ENCODE results near the gene ARHGAP24. TPM values are rescaled to one million over a fixed set of nuclear protein-coding genes. Genes with fewer than 3 reads are reported as not detected.

ARHGAP24 gene
- total and polyA plus RNA-seq, 3 donors from 2014 or later = 5.7 to 9.9 (median 9.4) TPM

DNA sequence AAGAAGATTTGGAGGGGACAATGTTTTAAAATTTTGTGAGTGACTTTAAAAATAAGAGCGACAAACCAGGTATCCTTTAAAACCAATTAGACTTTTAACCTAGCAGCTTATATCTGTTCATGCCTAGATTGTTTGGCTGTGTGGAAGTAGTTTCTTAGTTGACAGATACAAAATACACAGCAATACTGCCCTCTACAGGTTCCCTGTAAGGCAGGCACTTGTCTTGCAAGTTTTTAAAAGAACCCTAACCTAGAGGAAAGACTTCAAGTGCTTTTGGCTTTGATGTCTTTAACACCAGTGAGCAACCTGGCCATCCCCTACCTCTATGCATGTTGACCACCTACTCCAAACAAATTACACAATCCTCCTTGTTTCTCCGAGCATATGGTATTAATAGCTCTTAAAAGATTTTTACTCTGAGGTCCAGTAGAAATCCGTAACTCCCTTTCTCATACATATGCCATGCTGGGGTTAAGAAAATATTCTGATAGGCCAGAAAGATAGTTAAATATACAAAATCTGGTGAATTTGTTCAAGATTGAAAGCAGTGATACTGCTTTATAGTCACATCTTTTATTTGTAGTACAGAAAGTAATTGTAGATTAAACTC lies 273.0 kb downstream of the ARHGAP24 start:
- H3K27ac ChIP-seq = no peak overlapping the region

DNA sequence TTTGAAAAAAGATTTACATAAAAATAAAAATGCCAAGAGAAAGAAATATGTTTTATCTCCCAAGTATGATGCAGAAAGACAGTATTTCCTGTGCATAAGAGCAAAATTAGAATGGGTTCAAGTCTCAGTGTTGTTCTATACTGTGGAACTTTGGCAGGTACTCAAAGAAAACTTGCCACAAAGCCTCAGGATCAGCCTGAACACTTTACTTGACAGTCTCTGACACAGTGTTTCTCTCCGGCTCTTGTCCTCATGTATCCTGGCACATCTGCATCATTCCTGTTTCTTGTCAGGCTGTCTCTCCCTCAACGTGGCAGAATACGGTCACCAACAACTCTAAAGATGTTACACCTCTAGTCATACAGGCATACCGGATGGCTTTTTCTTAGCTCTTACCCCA lies 273.7 kb downstream of the ARHGAP24 start:
- DNase-seq = no peak
- TF ChIP-seq POLR2A (IDR thresholded peaks at IDR 0.05) = no peak
- TF ChIP-seq, protein P1, sequence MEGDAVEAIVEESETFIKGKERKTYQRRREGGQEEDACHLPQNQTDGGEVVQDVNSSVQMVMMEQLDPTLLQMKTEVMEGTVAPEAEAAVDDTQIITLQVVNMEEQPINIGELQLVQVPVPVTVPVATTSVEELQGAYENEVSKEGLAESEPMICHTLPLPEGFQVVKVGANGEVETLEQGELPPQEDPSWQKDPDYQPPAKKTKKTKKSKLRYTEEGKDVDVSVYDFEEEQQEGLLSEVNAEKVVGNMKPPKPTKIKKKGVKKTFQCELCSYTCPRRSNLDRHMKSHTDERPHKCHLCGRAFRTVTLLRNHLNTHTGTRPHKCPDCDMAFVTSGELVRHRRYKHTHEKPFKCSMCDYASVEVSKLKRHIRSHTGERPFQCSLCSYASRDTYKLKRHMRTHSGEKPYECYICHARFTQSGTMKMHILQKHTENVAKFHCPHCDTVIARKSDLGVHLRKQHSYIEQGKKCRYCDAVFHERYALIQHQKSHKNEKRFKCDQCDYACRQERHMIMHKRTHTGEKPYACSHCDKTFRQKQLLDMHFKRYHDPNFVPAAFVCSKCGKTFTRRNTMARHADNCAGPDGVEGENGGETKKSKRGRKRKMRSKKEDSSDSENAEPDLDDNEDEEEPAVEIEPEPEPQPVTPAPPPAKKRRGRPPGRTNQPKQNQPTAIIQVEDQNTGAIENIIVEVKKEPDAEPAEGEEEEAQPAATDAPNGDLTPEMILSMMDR (IDR thresholded peaks at IDR 0.05) = no peak

More for the DNA sequence above, 273.0 kb downstream of the ARHGAP24 start:
- WGBS, 2 donors = 39 to 48% methylated on average over 3 of the region's 3 CpGs
- no peaks in the 10 kb centered on the region for H3K9me3 ChIP-seq
- H3K4me1 ChIP-seq = peaks cover 8% of the 10 kb centered on the region
- no peaks in the 10 kb centered on the region for H3K36me3 ChIP-seq (ENCODE audit: low read depth, missing control alignments)
- no peak overlapping the region for H3K4me3 ChIP-seq
- DNase-seq = peak; percentile 75
- no peaks in the 10 kb centered on the region for H3K27me3 ChIP-seq
- intact Hi-C loops (cut with DNase I; ENCODE audit: low total_unique reads) = loop anchor here (10.0 kb wide), 1 partner anchor 603 kb away; no protein-coding TSS in a partner anchor
- no peak for TF ChIP-seq POLR2A (IDR thresholded peaks at IDR 0.05)
- TF ChIP-seq, protein P1 (IDR thresholded peaks at IDR 0.05) = peak; percentile 74 to 81 (median 75)

DNA sequence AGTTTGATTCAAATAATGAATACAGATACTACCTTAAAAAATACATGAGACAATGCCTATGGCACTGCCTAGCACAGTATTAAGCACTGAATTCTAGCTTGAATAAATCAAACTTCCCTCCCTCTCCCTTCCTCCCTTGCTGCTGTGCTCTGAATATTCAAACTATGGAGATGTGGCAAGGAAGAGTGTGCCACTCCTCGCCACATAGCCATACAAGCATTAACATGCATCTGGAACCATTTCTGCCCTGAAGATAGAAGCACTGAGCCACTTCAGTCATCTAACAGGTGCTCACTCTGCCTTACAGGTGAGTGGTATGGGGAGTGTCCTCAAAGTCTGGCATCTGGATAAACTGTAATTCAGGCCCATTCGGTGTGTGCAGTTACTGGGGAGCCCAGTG lies 276.9 kb downstream of the ARHGAP24 start:
- no peak for DNase-seq
- WGBS, 2 donors = 75 to 87% methylated on average over 2 of the region's 2 CpGs
- intact Hi-C loops (cut with DNase I; ENCODE audit: low total_unique reads) = no loop called here
- Histone ChIP-seq H3K4me3 (no peak overlapping the region), H3K4me1 (no peaks in the 10 kb centered on the region), H3K27me3 (no peaks in the 10 kb centered on the region), H3K9me3 (no peaks in the 10 kb centered on the region), H3K36me3 (ENCODE audit: low read depth, missing control alignments) (no peaks in the 10 kb centered on the region), H3K27ac (no peak overlapping the region)
- TF ChIP-seq POLR2A (IDR thresholded peaks at IDR 0.05) = no peak
- TF ChIP-seq, protein P1 (IDR thresholded peaks at IDR 0.05) = no peak

More for the DNA sequence above, 273.7 kb downstream of the ARHGAP24 start:
- Histone ChIP-seq H3K36me3 (ENCODE audit: low read depth, missing control alignments) (no peaks in the 10 kb centered on the region), H3K4me1 (peaks cover 8% of the 10 kb centered on the region), H3K4me3 (no peak overlapping the region), H3K27ac (no peak overlapping the region), H3K27me3 (no peaks in the 10 kb centered on the region), H3K9me3 (no peaks in the 10 kb centered on the region)
- intact Hi-C loops (cut with DNase I; ENCODE audit: low total_unique reads) = loop anchor here (10.0 kb wide), 1 partner anchor 604 kb away; no protein-coding TSS in a partner anchor
- WGBS, 2 donors = 64 to 78% methylated on average over 4 of the region's 4 CpGs

DNA sequence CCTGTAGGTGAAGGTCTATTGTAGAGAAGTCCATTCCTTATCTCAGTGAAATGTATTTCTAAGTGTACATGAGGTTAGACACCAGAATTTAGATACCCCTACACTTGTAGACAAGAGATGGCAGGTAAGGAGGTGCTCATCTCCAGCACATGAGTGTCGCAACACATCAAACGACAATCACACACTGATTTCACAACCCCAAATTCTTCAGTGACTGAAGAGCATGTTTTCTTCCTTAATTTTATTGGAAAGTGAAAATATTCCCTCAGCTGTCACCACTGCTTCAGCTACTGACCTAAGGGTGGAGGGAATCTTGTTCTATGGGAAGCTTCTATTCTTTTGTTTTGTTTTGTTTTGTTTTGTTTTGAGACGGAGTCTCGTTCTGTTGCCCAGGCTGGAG lies 280.3 kb downstream of the ARHGAP24 start:
- TF ChIP-seq POLR2A (IDR thresholded peaks at IDR 0.05) = no peak
- TF ChIP-seq, protein P1 (IDR thresholded peaks at IDR 0.05) = no peak
- no peaks in the 10 kb centered on the region for H3K27me3 ChIP-seq
- no peak overlapping the region for H3K4me3 ChIP-seq
- intact Hi-C loops (cut with DNase I; ENCODE audit: low total_unique reads) = no loop called here
- no peaks in the 10 kb centered on the region for H3K36me3 ChIP-seq (ENCODE audit: low read depth, missing control alignments)
- DNase-seq = no peak
- H3K9me3 ChIP-seq = no peaks in the 10 kb centered on the region
- 89 to 93% methylated on average over 4 of the region's 4 CpGs for WGBS, 2 donors
- H3K27ac ChIP-seq = no peak overlapping the region
- H3K4me1 ChIP-seq = no peaks in the 10 kb centered on the region

DNA sequence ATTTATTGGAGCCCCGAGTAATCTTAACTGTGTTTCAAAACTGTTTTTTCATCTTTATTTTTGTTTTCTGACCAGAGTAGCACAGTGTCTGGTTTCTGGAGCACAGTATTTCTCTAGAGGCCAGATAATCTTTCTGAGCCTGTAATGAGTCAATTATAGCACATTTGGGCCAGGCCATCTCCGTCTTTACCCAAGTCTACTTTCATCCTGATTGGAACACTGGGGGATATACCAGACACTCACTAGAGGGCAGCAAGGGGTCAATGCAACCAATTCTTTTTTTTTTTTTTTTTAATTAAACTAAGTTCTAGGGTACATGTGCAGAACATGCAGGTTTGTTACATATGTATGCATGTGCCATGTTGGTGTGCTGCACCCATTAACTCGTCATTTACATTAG lies 282.0 kb downstream of the ARHGAP24 start:
- H3K27me3 ChIP-seq = no peaks in the 10 kb centered on the region
- WGBS, 2 donors = 62 to 72% methylated on average over 3 of the region's 3 CpGs
- no peaks in the 10 kb centered on the region for H3K9me3 ChIP-seq
- no peaks in the 10 kb centered on the region for H3K36me3 ChIP-seq (ENCODE audit: low read depth, missing control alignments)
- TF ChIP-seq, protein P1 (IDR thresholded peaks at IDR 0.05) = peak in 1 of 3 experiments; percentile 25
- TF ChIP-seq POLR2A (IDR thresholded peaks at IDR 0.05) = no peak
- no peak for DNase-seq
- intact Hi-C loops (cut with DNase I; ENCODE audit: low total_unique reads) = no loop called here
- no peak overlapping the region for H3K4me3 ChIP-seq
- H3K27ac ChIP-seq = no peak overlapping the region
- H3K4me1 ChIP-seq = no peaks in the 10 kb centered on the region
